ENCODE measurements around the gene CSF2RB. TPM values are rescaled to one million over a fixed set of nuclear protein-coding genes. Genes with fewer than 3 reads are reported as not detected.

CSF2RB gene
- total and polyA plus RNA-seq, 2 of the 13 experiments (the other 11 are each of a cell fraction or from before 2014, with no cell fraction given): not detected

GRCh38 chr22:36907253-36908195 lies 5.9 kb upstream of the CSF2RB start:
- intact Hi-C loops (cut with micrococcal nuclease; ENCODE audit: unreplicated experiment): no loop called here
- POLR2A ChIA-PET: no interaction called here
- Histone ChIP-seq H3K4me3 (replicated peaks in 1 of 3; ENCODE audit: insufficient read depth in 1 of 3, low read depth in 2 of 3, low read length in 3 of 3) (no peak overlapping the region), H3K79me2 (ENCODE audit: insufficient read depth, low read length) (no peaks in the 10 kb centered on the region), H3K4me2 (ENCODE audit: low read depth, low read length) (no peak overlapping the region), H3K9me3 (ENCODE audit: low read length) (no peaks in the 10 kb centered on the region), H3K27me3 (ENCODE audit: control insufficient read depth in 1 of 2, insufficient read depth in 2 of 2, low read length in 2 of 2) (peaks cover 0 to 14% of the 10 kb centered on the region in 2 experiments; a peak in 2 of 5 replicates), H3K9ac (ENCODE audit: insufficient read depth, low read depth, low read length) (no peak overlapping the region), H3K27ac (ENCODE audit: extremely low read length, insufficient read depth, low read length) (no peak overlapping the region), H3K4me1 (ENCODE audit: insufficient read depth, low read length) (no peaks in the 10 kb centered on the region), H2AFZ (ENCODE audit: low read length) (no peak overlapping the region), H4K20me1 (ENCODE audit: insufficient read depth, low read length) (no peaks in the 10 kb centered on the region), H3K36me3 (replicated peaks in 1 of 2; ENCODE audit: control insufficient read depth in 1 of 2, insufficient read depth in 2 of 2, low read length in 2 of 2) (no peaks in the 10 kb centered on the region)
- DNase-seq (ENCODE audit: low spot score): no peak
- FAIRE-seq: no peak
- CTCF ChIA-PET (ENCODE audit: low intra/inter-chr PET ratio, low total read pairs): no interaction called here
- no TSS peak for BruUV-seq (replicated peaks)
- in situ Hi-C loops (cut with HindIII; ENCODE audit: extremely low pct_ligation_motif_present, low pct_unique_long_range_greater_than_20kb): no loop called here
- no peak for ATAC-seq
- WGBS (ENCODE audit: low lambda C conversion rate): 5% methylated on average over 6 of the region's 7 CpGs
- TF ChIP-seq ZZZ3 (CRISPR knock-in tag; IDR thresholded peaks at IDR 0.05; ENCODE audit: borderline replicate concordance): no peak
- TF ChIP-seq ZNF12 (CRISPR knock-in tag; IDR thresholded peaks at IDR 0.05): no peak
- no peak for TF ChIP-seq ZBTB1 (CRISPR knock-in tag; IDR thresholded peaks at IDR 0.05; ENCODE audit: borderline replicate concordance)
- TF ChIP-seq ZSCAN25 (CRISPR knock-in tag; IDR thresholded peaks at IDR 0.05): no peak
- TF ChIP-seq ARNT2 (CRISPR knock-in tag; IDR thresholded peaks at IDR 0.05; ENCODE audit: low read depth): no peak
- no peak for TF ChIP-seq MIER2 (CRISPR knock-in tag; IDR thresholded peaks at IDR 0.05)
- TF ChIP-seq XRCC5 (optimal IDR thresholded peaks at IDR 0.05; ENCODE audit: low read length): no peak
- no peak for TF ChIP-seq FOSL1 (CRISPR knock-in tag; IDR thresholded peaks at IDR 0.05; ENCODE audit: borderline replicate concordance)
- TF ChIP-seq THAP9 (CRISPR knock-in tag; IDR thresholded peaks at IDR 0.05; ENCODE audit: borderline replicate concordance): no peak
- no peak for TF ChIP-seq GLI4 (CRISPR knock-in tag; IDR thresholded peaks at IDR 0.05; ENCODE audit: borderline replicate concordance)
- TF ChIP-seq TFDP1 (CRISPR knock-in tag; IDR thresholded peaks at IDR 0.05; ENCODE audit: borderline replicate concordance): no peak
- TF ChIP-seq ATF7 (IDR thresholded peaks at IDR 0.05): no peak
- no peak for TF ChIP-seq ATF7 (CRISPR knock-in tag; IDR thresholded peaks at IDR 0.05)
- TF ChIP-seq ZNF142 (CRISPR knock-in tag; IDR thresholded peaks at IDR 0.05): no peak

Measured in HepG2 (cell line).